Spleen (tissue), 11 donors: ENCODE results near the gene TAOK3. TPM values are rescaled to one million over a fixed set of nuclear protein-coding genes. Genes with fewer than 3 reads are reported as not detected.

Experiments used
- DNase-seq: peaks from one replicate; pipeline ENCODE4 v3.0.0-alpha.2; 2020
- H3K27ac ChIP-seq, 8 donors: fragments of 200-600 bp; sonication (generic) in 7 of 8; 1 replicate in 4 of 8; 2 replicates in 4 of 8; pipeline versions ENCODE4 v1.5.0 to v1.8.0; 2016 to 2021; ENCODE audit warnings: inconsistent platforms in 4 of 8, mild to moderate bottlenecking in 4 of 8, moderate library complexity in 1 of 8
- H3K27me3 ChIP-seq, 7 donors: fragments of 200-600 bp; sonication (generic) in 6 of 7; replicated peaks in 1 of 7; 1 replicate in 4 of 7; 2 replicates in 3 of 7; pipeline versions ENCODE4 v1.5.0 to v1.8.0; 2016 to 2021; ENCODE audit warnings: inconsistent platforms in 3 of 7, mild to moderate bottlenecking in 1 of 7
- H3K36me3 ChIP-seq, 6 donors: fragments of 200-600 bp; sonication (generic) in 5 of 6; 1 replicate in 4 of 6; 2 replicates in 2 of 6; pipeline versions ENCODE4 v1.5.0 to v1.8.0; 2016 to 2021; ENCODE audit warnings: inconsistent platforms in 2 of 6
- H3K4me1 ChIP-seq, 6 donors: fragments of 200-600 bp; sonication (generic) in 5 of 6; 1 replicate in 3 of 6; 2 replicates in 3 of 6; pipeline versions ENCODE4 v1.5.0 to v1.8.0; 2016 to 2021; ENCODE audit warnings: inconsistent platforms in 3 of 6
- H3K4me3 ChIP-seq, 8 donors: fragments of 200-600 bp; sonication (generic) in 7 of 8; 1 replicate in 4 of 8; 2 replicates in 4 of 8; pipeline versions ENCODE4 v1.5.0 to v1.8.0; 2016 to 2021; ENCODE audit warnings: inconsistent platforms in 4 of 8, mild to moderate bottlenecking in 4 of 8, moderate library complexity in 2 of 8
- H3K9me3 ChIP-seq, 8 donors: fragments of 200-600 bp; sonication (generic) in 7 of 8; 1 replicate in 4 of 8; 2 replicates in 4 of 8; pipeline versions ENCODE4 v1.5.0 to v1.8.0; 2016 to 2021; ENCODE audit warnings: inconsistent platforms in 4 of 8
- CTCF ChIP-seq, 11 experiments: fragments of 200-600 bp in 7 of 11; fragments of 450-650 bp in 4 of 11; sonication (generic) in 4 of 11; IDR thresholded peaks in 8 of 11; conservative IDR thresholded peaks in 3 of 11; 1 replicate in 7 of 11; 2 replicates in 4 of 11; pipeline versions ENCODE4 v1.4.0 to v1.8.0; 2016 to 2021; ENCODE audit warnings: antibody characterized with exemption in 11 of 11, inconsistent platforms in 4 of 11, mild to moderate bottlenecking in 1 of 11
- POLR2A ChIP-seq, 3 donors: fragments of 450-650 bp; IDR thresholded peaks; one replicate each; pipeline ENCODE4 v1.5.1; 2017; ENCODE audit warnings: antibody characterized with exemption in 3 of 3, mild to moderate bottlenecking in 1 of 3
- POLR2AphosphoS5 ChIP-seq, 3 donors: sonication (generic); formaldehyde crosslinking; IDR thresholded peaks; one replicate each; pipeline ENCODE4 v1.5.1; 2017; ENCODE audit warnings: antibody characterized with exemption in 3 of 3
- WGBS, 5 donors: extraction: QIAGEN DNeasy Blood & Tissue Kit in 3 of 5; methylation state at CpG; one replicate each; pipeline versions ENCODE4 v1.1.5 to v1.1.7; 2013 to 2018; 5-methylcytosine and 5-hydroxymethylcytosine counted together
- intact Hi-C: fragments of 100-400 bp; cut with DNase I; formaldehyde crosslinking; loops from one replicate; pipeline ENCODE4 v1.15.0; 2023; ENCODE audit warnings: low total_unique reads
- polyA plus RNA-seq, 3 donors: library from polyadenylated mRNA; stranded (reverse); fragments of 200-250 nt; gene quantifications; one replicate each; pipeline ENCODE4 v1.2.1, GENCODE V29; 2013
- total RNA-seq, 7 donors: library from RNA; depleted of rRNA in 3 of 7; stranded (reverse); fragments of >200 nt in 3 of 7; fragmentation: NEBNext Ultra II Directional in 4 of 7; extraction: Animal tissue kit (Norgen Biotek cat#: 25700) in 4 of 7; gene quantifications; one replicate each; pipeline versions ENCODE4 v1.1.0 to v1.2.1, GENCODE V29; 2016 to 2021
- donor health status: healthy with polysubstance abuse.
- donor health status: DM: no; HTN: no; CAD: no; lungs with moderate emphysema.
- donor health status: DM: no; HTN: no; CAD: no.
- donor health status: Bipolar disorder and iron deficiency.
- donor health status: healthy.
- donor health status: DM: no; HTN: no; CAD: no.
- donor health status: DM: yes; HTN: yes; CAD: no.

TAOK3 gene
- total and polyA plus RNA-seq, 10 donors: 12.7 to 80.8 (median 56.5) TPM

GRCh38 chr12:118330421-118331018, 42.2 kb downstream of the TAOK3 start:
- DNase-seq: no peak
- Histone ChIP-seq H3K27ac (peak overlapping the region in 7 of 8 donors; percentile 50 to 70 (median 67)), H3K27me3 (no peaks in the 10 kb centered on the region), H3K4me3 (no peak overlapping the region), H3K9me3 (no peaks in the 10 kb centered on the region), H3K4me1 (peaks cover 9 to 85% (median 49%) of the 10 kb centered on the region in 6 donors), H3K36me3 (peaks cover 0 to 11% (median 0%) of the 10 kb centered on the region in 6 donors)
- intact Hi-C loops: no loop called here
- TF ChIP-seq CTCF (IDR thresholded peaks at IDR 0.05 in 8 of 11, conservative IDR thresholded peaks at IDR 0.05 in 3 of 11): no peak
- no peak for TF ChIP-seq POLR2AphosphoS5 (IDR thresholded peaks at IDR 0.05)
- TF ChIP-seq POLR2A (IDR thresholded peaks at IDR 0.05): no peak
- whole genome bisulfite sequencing, 5 donors: 9 to 15% (median 12%) methylated on average over 3 of the region's 3 CpGs

GRCh38 chr12:118328486-118329330, 44.0 kb downstream of the TAOK3 start:
- Histone ChIP-seq H3K36me3 (peaks cover 0 to 7% (median 0%) of the 10 kb centered on the region in 6 donors), H3K4me3 (no peak overlapping the region), H3K4me1 (peaks cover 9 to 74% (median 49%) of the 10 kb centered on the region in 6 donors), H3K9me3 (no peaks in the 10 kb centered on the region), H3K27ac (peak overlapping the region in 3 of 8 donors; percentile 2 to 67 (median 14)), H3K27me3 (no peaks in the 10 kb centered on the region)
- WGBS, 5 donors: 63 to 72% (median 66%) methylated on average over 3 of the region's 3 CpGs
- intact Hi-C loops: no loop called here
- TF ChIP-seq POLR2A (IDR thresholded peaks at IDR 0.05) (no peak), POLR2AphosphoS5 (IDR thresholded peaks at IDR 0.05) (no peak), CTCF (IDR thresholded peaks at IDR 0.05 in 8 of 11, conservative IDR thresholded peaks at IDR 0.05 in 3 of 11) (no peak)
- no peak for DNase-seq

- Histone ChIP-seq H3K27ac (peak overlapping the region in 2 of 8 donors; percentile 3 to 10), H3K4me1 (peaks cover 9 to 61% (median 43%) of the 10 kb centered on the region in 6 donors), H3K4me3 (no peak overlapping the region), H3K27me3 (no peaks in the 10 kb centered on the region), H3K9me3 (no peaks in the 10 kb centered on the region), H3K36me3 (peaks cover 0 to 7% (median 0%) of the 10 kb centered on the region in 6 donors)
- intact Hi-C loops: no loop called here
- TF ChIP-seq CTCF (IDR thresholded peaks at IDR 0.05 in 8 of 11, conservative IDR thresholded peaks at IDR 0.05 in 3 of 11) (no peak), POLR2A (IDR thresholded peaks at IDR 0.05) (no peak), POLR2AphosphoS5 (IDR thresholded peaks at IDR 0.05) (no peak)
- DNase-seq: no peak
Measured at GRCh38 chr12:118327391-118327790, 45.3 kb downstream of the TAOK3 start.

GRCh38 chr12:118326991-118327390, 45.7 kb downstream of the TAOK3 start:
- no peak overlapping the region for H3K4me3 ChIP-seq
- no peaks in the 10 kb centered on the region for H3K27me3 ChIP-seq
- peaks cover 0 to 7% (median 0%) of the 10 kb centered on the region in 6 donors for H3K36me3 ChIP-seq
- no peak for TF ChIP-seq POLR2A (IDR thresholded peaks at IDR 0.05)
- no peak for TF ChIP-seq CTCF (IDR thresholded peaks at IDR 0.05 in 8 of 11, conservative IDR thresholded peaks at IDR 0.05 in 3 of 11)
- TF ChIP-seq POLR2AphosphoS5 (IDR thresholded peaks at IDR 0.05): no peak
- H3K9me3 ChIP-seq: no peaks in the 10 kb centered on the region
- DNase-seq: no peak
- H3K27ac ChIP-seq: no peak overlapping the region
- H3K4me1 ChIP-seq: peaks cover 9 to 57% (median 41%) of the 10 kb centered on the region in 6 donors
- intact Hi-C loops: no loop called here
